ENCODE data around the gene NAIF1. TPM values are rescaled to one million over a fixed set of nuclear protein-coding genes. Genes with fewer than 3 reads are reported as not detected.
"Not testable (repeated sequence)": the region's sequence is repeated elsewhere in the genome, so short reads cannot be mapped to it uniquely, and the experiment has no call there.

Gene NAIF1
- total RNA-seq, 4 donors from 2014 or later: 8.6 to 10.8 (median 9.6) TPM

DNA sequence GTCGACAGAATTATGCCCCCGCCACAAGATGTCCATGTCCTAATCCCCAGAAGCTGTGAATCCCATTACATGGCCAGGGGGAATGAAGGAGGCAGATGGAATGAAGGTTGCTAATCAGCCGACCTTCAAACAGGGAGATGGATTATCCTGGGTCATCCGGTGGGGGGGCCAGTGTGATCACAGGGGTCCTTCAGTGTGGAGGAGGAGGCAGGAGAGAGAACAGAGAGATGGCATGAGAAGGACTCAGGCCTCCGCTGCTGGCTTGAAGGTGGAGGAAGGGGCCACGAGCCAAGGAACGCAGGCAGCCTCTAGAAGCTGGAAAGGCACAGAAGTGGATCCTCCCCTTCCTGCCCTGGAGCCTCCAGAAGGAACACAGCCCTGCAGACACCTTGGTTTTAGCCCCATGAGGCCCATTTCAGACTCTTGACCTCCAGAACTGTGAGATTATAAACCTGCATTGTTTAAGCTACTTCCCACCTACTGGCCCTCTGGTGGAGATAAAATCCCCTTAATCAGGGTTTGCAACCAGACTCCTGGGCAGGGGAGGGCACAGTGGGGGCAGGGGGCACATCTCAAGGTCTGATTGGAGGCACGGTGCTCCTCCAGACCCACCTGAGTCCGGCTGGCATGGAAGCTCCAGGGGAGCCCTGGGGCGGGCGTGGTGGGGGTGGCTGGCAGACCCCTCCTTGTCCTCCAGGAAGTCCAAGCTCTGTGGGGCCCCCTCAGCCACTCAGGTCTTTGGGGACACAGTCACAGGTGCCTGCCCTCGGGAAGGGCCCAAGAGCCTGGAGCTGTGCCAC lies 46.6 kb upstream of the NAIF1 start:
- intact Hi-C loops (cut with DNase I; ENCODE audit: low total_unique reads): no loop called here
- 90 to 96% methylated on average over 12 of the region's 12 CpGs for WGBS, 2 donors
- no peak overlapping the region for H3K4me3 ChIP-seq (ENCODE audit: low read depth, poor library complexity, severe bottlenecking)
- TF ChIP-seq, protein P1, sequence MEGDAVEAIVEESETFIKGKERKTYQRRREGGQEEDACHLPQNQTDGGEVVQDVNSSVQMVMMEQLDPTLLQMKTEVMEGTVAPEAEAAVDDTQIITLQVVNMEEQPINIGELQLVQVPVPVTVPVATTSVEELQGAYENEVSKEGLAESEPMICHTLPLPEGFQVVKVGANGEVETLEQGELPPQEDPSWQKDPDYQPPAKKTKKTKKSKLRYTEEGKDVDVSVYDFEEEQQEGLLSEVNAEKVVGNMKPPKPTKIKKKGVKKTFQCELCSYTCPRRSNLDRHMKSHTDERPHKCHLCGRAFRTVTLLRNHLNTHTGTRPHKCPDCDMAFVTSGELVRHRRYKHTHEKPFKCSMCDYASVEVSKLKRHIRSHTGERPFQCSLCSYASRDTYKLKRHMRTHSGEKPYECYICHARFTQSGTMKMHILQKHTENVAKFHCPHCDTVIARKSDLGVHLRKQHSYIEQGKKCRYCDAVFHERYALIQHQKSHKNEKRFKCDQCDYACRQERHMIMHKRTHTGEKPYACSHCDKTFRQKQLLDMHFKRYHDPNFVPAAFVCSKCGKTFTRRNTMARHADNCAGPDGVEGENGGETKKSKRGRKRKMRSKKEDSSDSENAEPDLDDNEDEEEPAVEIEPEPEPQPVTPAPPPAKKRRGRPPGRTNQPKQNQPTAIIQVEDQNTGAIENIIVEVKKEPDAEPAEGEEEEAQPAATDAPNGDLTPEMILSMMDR (IDR thresholded peaks at IDR 0.05): no peak
- no peak for TF ChIP-seq POLR2A (IDR thresholded peaks at IDR 0.05)
- DNase-seq (ENCODE audit: low spot score in 2 of 2): no peak

DNA sequence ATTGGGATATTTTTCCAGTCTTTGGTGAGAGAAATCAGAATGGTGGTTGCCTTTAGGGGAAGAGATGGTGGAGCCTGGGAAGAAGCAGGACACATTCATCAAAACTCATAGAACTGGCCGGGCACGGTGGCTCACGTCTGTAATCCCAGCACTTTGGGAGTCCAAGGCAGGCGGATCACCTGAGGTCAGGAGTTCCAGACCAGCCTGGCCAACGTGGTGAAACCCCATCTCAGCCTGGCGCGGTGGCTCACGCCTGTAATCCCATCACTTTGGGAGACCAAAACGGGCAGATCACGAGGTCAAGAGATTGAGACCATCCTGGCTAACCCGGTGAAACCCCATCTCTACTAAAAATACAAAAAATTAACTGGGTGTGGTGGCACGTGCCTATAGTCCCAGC lies 44.6 kb upstream of the NAIF1 start:
- intact Hi-C loops (cut with DNase I; ENCODE audit: low total_unique reads): not testable (repeated sequence)

DNA sequence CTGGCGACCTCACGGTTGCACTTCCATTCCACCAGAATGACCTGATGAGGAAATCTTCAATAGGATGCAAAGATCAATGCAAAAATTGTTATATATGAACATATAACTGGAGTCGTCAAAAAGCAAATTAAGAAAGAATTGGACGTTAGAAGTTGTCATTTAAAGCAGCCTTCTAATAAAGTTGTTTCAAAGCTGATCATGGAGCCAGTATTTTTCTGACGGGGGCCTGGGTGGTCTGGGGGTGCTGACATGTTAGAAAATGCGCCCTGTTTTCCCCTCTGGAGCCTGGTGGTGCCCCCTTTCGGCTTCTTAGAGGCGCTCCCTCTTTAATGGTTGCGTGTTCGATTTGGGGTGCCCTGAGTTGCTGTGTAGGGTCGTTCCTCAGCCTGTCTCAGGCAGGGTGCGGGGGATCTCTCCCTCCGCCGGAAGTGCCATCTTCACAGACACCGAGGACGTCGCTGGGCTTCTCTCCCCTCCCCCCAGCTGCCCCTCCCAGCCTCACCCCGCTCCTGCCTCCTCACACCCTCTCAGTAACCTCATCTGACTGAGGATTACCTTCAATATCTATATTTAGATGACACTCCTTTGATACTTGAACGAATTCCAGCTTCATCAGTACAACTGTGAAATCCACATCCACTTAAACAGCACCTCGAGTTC lies 42.1 kb upstream of the NAIF1 start:
- no peak for DNase-seq (ENCODE audit: low spot score in 2 of 2)
- intact Hi-C loops (cut with DNase I; ENCODE audit: low total_unique reads): no loop called here
- H3K4me3 ChIP-seq (ENCODE audit: low read depth, poor library complexity, severe bottlenecking): no peak overlapping the region
- WGBS, 2 donors: 61 to 63% methylated on average over 20 of the region's 20 CpGs
- no peak for TF ChIP-seq POLR2A (IDR thresholded peaks at IDR 0.05)
- TF ChIP-seq, protein P1 (IDR thresholded peaks at IDR 0.05): no peak

More for the DNA sequence above, 44.6 kb upstream of the NAIF1 start:
- not testable (repeated sequence) for DNase-seq (ENCODE audit: low spot score in 2 of 2); H3K4me3 ChIP-seq (ENCODE audit: low read depth, poor library complexity, severe bottlenecking)
- 80 to 83% methylated on average over 12 of the region's 12 CpGs for WGBS, 2 donors

DNA sequence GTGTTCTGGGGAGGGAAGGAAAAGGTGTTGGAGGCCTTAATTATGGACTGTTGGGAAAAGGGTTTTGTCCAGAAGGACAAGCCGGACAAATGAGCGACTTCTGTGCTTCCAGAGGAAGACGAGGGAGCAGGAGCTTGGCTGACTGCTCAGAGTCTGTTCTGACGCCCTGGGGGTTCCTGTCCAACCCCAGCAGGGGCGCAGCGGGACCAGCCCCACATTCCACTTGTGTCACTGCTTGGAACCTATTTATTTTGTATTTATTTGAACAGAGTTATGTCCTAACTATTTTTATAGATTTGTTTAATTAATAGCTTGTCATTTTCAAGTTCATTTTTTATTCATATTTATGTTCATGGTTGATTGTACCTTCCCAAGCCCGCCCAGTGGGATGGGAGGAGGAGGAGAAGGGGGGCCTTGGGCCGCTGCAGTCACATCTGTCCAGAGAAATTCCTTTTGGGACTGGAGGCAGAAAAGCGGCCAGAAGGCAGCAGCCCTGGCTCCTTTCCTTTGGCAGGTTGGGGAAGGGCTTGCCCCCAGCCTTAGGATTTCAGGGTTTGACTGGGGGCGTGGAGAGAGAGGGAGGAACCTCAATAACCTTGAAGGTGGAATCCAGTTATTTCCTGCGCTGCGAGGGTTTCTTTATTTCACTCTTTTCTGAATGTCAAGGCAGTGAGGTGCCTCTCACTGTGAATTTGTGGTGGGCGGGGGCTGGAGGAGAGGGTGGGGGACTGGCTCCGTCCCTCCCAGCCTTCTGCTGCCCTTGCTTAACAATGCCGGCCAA lies 41.3 kb upstream of the NAIF1 start:
- TF ChIP-seq, protein P1 (IDR thresholded peaks at IDR 0.05): no peak
- no peak for TF ChIP-seq POLR2A (IDR thresholded peaks at IDR 0.05)
- H3K4me3 ChIP-seq (ENCODE audit: low read depth, poor library complexity, severe bottlenecking): no peak overlapping the region
- intact Hi-C loops (cut with DNase I; ENCODE audit: low total_unique reads): no loop called here
- DNase-seq (ENCODE audit: low spot score in 2 of 2): no peak
- 83 to 89% methylated on average over 15 of the region's 15 CpGs for WGBS, 2 donors

DNA sequence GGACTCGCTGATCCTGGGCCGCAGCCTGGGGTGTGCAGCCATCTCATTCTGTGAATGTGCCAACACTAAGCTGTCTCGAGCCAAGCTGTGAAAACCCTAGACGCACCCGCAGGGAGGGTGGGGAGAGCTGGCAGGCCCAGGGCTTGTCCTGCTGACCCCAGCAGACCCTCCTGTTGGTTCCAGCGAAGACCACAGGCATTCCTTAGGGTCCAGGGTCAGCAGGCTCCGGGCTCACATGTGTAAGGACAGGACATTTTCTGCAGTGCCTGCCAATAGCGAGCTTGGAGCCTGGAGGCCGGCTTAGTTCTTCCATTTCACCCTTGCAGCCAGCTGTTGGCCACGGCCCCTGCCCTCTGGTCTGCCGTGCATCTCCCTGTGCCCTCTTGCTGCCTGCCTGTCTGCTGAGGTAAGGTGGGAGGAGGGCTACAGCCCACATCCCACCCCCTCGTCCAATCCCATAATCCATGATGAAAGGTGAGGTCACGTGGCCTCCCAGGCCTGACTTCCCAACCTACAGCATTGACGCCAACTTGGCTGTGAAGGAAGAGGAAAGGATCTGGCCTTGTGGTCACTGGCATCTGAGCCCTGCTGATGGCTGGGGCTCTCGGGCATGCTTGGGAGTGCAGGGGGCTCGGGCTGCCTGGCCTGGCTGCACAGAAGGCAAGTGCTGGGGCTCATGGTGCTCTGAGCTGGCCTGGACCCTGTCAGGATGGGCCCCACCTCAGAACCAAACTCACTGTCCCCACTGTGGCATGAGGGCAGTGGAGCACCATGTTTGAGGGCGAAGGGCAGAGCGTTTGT lies 40.5 kb upstream of the NAIF1 start:
- H3K4me3 ChIP-seq (ENCODE audit: low read depth, poor library complexity, severe bottlenecking): no peak overlapping the region
- no peak for DNase-seq (ENCODE audit: low spot score in 2 of 2)
- intact Hi-C loops (cut with DNase I; ENCODE audit: low total_unique reads): no loop called here
- TF ChIP-seq, protein P1 (IDR thresholded peaks at IDR 0.05): no peak
- TF ChIP-seq POLR2A (IDR thresholded peaks at IDR 0.05): no peak
- WGBS, 2 donors: 86% methylated on average over 18 of the region's 18 CpGs

Measured in lower leg skin (tissue), 4 donors.